Esophagus squamous epithelium (tissue), 5 donors: Measurements from ENCODE around the gene NANOS3. TPM values are rescaled to one million over a fixed set of nuclear protein-coding genes. Genes with fewer than 3 reads are reported as not detected.
A peak's percentile ranks its signal among the peaks of the same experiment; 100 is the strongest.

Experiments
- DNase-seq: peaks from one replicate; lab custom pipeline; 2025; lab: John Stamatoyannopoulos, UW
- H3K27ac ChIP-seq, 4 donors: fragments of 200-600 bp; sonication (generic); one replicate each; pipeline ENCODE4 v1.5.1; 2016 to 2019; ENCODE audit warnings: mild to moderate bottlenecking in 1 of 4
- H3K27me3 ChIP-seq, 4 donors: fragments of 200-600 bp; sonication (generic); 1 replicate in 3 of 4; 2 replicates in 1 of 4; pipeline versions ENCODE4 v1.5.1 to v1.6.0; 2017 to 2021; ENCODE audit warnings: antibody characterized with exemption in 1 of 4
- H3K36me3 ChIP-seq, 3 donors: fragments of 200-600 bp; sonication (generic); one replicate each; pipeline ENCODE4 v1.5.1; 2016 to 2019
- H3K4me1 ChIP-seq, 3 donors: fragments of 200-600 bp; sonication (generic); one replicate each; pipeline ENCODE4 v1.5.1; 2017 to 2019
- H3K4me3 ChIP-seq, 4 donors: fragments of 200-600 bp; sonication (generic); 1 replicate in 3 of 4; 2 replicates in 1 of 4; pipeline ENCODE4 v1.5.1; 2016 to 2019; ENCODE audit warnings: mild to moderate bottlenecking in 2 of 4, moderate library complexity in 1 of 4
- H3K9me3 ChIP-seq, 3 donors: fragments of 200-600 bp; sonication (generic); one replicate each; pipeline ENCODE4 v1.5.1; 2016 to 2019
- POLR2A ChIP-seq, 4 donors: fragments of 450-650 bp; IDR thresholded peaks; one replicate each; pipeline ENCODE4 v1.6.1; 2017; ENCODE audit warnings: antibody characterized with exemption in 4 of 4, mild to moderate bottlenecking in 4 of 4, moderate library complexity in 3 of 4
- WGBS, 2 donors: methylation state at CpG; one replicate each; pipeline ENCODE4 v1.1.5; 2018; 5-methylcytosine and 5-hydroxymethylcytosine counted together
- intact Hi-C: fragments of 100-400 bp; cut with DNase I; formaldehyde crosslinking; loops from one replicate; pipeline ENCODE4 v1.15.0; 2022
- total RNA-seq, 4 donors: library from RNA; depleted of rRNA; stranded (reverse); fragments of >200 nt; gene quantifications; one replicate each; pipeline ENCODE4 v1.1.0, GENCODE V29; 2016
- TF ChIP-seq, protein P1 (sequence below), 6 experiments: fragments of 450-650 bp in 4 of 6; fragments of 200-600 bp in 2 of 6; sonication (generic) in 2 of 6; IDR thresholded peaks; one replicate each; pipeline ENCODE4 v1.5.1; 2016 to 2019; ENCODE audit warnings: antibody characterized with exemption in 6 of 6, mild to moderate bottlenecking in 4 of 6, moderate library complexity in 4 of 6
- donor health status: DM: yes; HTN: yes; CAD: no.

NANOS3 gene
- not detected for total RNA-seq

DNA sequence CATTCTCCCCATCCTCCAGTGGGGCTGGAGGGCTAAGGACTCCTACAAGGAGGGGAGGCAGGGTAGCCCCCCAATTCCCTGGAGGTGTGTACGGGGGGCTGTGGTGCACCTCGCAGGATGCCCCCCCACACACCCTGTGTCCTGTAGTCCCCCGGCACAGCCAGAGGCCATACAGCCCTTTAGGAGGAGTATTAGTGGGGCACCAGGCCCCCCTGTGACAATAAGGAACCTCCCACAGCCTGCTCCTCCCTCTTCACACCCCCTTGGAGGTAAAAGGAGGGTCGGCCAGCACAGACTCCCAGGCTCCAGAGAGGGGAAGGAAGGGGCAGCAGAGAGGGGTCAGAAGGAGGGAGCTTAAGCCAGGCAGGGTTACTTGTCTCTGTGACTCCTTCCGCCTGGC lies at the start of gene NANOS3:
TSS of gene NANOS3 (plus strand) at position 301 of the 400 bp plus-strand sequence. CDS start 115 bp downstream, outside the sequence.
- Histone ChIP-seq H3K4me1 (peaks cover 21 to 45% (median 26%) of the 10 kb centered on the region in 3 donors), H3K36me3 (no peaks in the 10 kb centered on the region), H3K27ac (no peak within 1 kb of the TSS), H3K9me3 (no peaks in the 10 kb centered on the region), H3K27me3 (peaks cover 0 to 6% (median 0%) of the 10 kb centered on the region in 4 donors), H3K4me3 (no peak within 1 kb of the TSS)
- TF ChIP-seq POLR2A (IDR thresholded peaks at IDR 0.05): no peak
- TF ChIP-seq, protein P1, sequence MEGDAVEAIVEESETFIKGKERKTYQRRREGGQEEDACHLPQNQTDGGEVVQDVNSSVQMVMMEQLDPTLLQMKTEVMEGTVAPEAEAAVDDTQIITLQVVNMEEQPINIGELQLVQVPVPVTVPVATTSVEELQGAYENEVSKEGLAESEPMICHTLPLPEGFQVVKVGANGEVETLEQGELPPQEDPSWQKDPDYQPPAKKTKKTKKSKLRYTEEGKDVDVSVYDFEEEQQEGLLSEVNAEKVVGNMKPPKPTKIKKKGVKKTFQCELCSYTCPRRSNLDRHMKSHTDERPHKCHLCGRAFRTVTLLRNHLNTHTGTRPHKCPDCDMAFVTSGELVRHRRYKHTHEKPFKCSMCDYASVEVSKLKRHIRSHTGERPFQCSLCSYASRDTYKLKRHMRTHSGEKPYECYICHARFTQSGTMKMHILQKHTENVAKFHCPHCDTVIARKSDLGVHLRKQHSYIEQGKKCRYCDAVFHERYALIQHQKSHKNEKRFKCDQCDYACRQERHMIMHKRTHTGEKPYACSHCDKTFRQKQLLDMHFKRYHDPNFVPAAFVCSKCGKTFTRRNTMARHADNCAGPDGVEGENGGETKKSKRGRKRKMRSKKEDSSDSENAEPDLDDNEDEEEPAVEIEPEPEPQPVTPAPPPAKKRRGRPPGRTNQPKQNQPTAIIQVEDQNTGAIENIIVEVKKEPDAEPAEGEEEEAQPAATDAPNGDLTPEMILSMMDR (IDR thresholded peaks at IDR 0.05): no peak
- WGBS, 2 donors: 33 to 48% methylated on average over 1 to 4 of the region's 5 CpGs
- no peak for DNase-seq
- intact Hi-C loops: no loop called here

DNA sequence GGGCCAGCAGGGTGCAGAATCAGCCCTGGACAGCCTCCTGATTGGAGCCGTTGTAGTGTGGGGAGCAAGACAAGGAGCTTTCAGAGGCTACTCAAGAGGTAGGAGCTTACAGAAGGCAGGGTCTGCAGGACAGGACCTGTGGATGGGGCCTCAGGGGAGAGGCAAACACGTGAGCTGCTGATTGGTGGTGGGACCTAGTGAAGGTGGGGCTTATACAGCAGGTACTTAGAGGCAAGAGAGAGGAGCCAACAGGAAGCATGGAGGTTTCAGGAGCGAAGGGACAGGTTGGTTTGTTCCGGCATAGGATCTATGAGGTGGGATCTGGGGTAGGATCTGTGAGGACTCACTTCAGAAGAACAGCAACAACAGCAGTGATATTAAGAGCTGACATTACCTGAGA lies 49.3 kb upstream of the NANOS3 start:
- Histone ChIP-seq H3K9me3 (no peaks in the 10 kb centered on the region), H3K4me1 (peaks cover 0 to 19% (median 0%) of the 10 kb centered on the region in 3 donors), H3K27me3 (no peaks in the 10 kb centered on the region), H3K27ac (no peak overlapping the region), H3K36me3 (peaks cover 0 to 90% (median 0%) of the 10 kb centered on the region in 3 donors), H3K4me3 (no peak overlapping the region)
- 54 to 60% methylated on average over 4 of the region's 4 CpGs for WGBS, 2 donors
- intact Hi-C loops: no loop called here
- TF ChIP-seq, protein P1 (IDR thresholded peaks at IDR 0.05): no peak
- no peak for TF ChIP-seq POLR2A (IDR thresholded peaks at IDR 0.05)
- no peak for DNase-seq

DNA sequence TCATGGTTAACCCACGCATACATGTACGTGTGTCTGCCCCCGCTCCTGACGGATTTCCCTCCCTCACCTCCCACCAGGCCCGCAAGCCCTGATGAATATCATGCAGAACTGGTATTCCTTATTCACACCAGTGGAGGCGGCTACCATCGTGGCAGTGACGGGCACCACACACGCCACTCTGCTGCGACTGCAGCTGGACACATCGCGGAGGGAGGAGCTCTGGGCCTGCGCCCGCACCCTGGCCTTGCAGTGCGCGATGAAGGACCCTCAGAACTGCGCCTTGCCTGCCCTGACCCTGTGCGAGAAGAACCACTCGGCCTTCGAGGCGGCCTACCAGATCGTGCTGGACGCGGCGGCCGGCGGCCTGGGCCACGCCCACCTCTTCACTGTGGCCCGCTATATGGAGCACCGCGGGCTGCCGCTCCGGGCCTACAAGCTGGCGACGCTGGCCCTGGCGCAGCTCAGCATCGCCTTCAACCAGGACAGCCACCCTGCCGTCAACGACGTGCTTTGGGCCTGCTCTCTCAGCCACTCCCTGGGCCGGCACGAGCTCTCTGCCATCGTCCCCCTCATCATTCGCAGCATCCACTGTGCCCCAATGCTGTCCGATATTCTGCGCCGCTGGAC lies 46.7 kb upstream of the NANOS3 start:
- Histone ChIP-seq H3K9me3 (no peaks in the 10 kb centered on the region), H3K27me3 (no peaks in the 10 kb centered on the region), H3K27ac (no peak overlapping the region), H3K4me1 (peaks cover 13 to 36% (median 22%) of the 10 kb centered on the region in 3 donors), H3K36me3 (peaks cover 5 to 79% (median 7%) of the 10 kb centered on the region in 3 donors), H3K4me3 (no peak overlapping the region)
- intact Hi-C loops: no loop called here
- 92 to 96% methylated on average over 8 to 13 of the region's 47 CpGs for WGBS, 2 donors
- no peak for TF ChIP-seq POLR2A (IDR thresholded peaks at IDR 0.05)
- TF ChIP-seq, protein P1 (IDR thresholded peaks at IDR 0.05): no peak
- DNase-seq: no peak

DNA sequence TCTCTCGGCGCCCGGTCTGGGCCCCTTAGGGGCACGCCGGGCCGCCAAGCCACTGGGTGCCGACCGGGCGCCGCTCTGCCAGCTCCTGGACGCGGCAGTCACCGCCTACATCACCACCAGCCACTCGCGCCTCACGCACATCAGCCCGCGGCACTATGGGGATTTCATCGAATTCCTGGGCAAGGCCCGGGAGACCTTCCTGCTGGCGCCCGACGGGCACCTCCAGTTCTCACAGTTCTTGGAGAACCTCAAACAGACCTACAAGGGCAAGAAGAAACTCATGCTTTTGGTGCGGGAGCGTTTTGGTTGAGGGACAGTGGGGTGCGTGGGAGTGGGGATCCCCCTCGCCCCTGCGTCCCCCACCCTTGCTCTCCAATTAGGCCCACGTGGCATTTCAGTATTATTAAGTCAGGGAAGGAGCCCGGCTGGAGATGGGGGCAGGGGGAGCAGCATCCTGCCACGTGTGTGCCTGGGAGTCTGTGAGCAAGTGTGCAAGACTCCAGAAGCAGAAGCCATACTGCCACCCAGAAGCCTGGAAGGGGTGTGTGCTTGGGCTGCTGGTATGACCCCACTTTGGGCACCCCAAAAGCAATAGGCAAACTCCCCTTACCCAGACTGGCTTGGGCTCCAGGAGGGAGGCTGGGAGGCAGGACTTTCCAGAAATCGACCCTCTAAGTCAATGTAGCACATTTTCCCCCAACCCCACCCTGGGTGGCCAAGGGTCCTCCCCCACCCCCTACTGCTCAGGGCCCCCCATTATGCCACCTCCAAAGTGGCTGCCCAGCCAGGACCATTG lies 46.0 kb upstream of the NANOS3 start:
- 76 to 93% methylated on average over 4 to 11 of the region's 32 CpGs for WGBS, 2 donors
- intact Hi-C loops: no loop called here
- no peaks in the 10 kb centered on the region for H3K27me3 ChIP-seq
- H3K27ac ChIP-seq: peak overlapping the region in 1 of 4 donors; percentile 9
- no peak overlapping the region for H3K4me3 ChIP-seq
- DNase-seq: no peak
- H3K36me3 ChIP-seq: peaks cover 10 to 79% (median 12%) of the 10 kb centered on the region in 3 donors
- H3K9me3 ChIP-seq: no peaks in the 10 kb centered on the region
- peaks cover 18 to 43% (median 29%) of the 10 kb centered on the region in 3 donors for H3K4me1 ChIP-seq
- TF ChIP-seq POLR2A (IDR thresholded peaks at IDR 0.05): no peak
- TF ChIP-seq, protein P1 (IDR thresholded peaks at IDR 0.05): no peak
